ENCODE results near the gene ROPN1B.
"Not testable (repeated sequence)": the region's sequence is repeated elsewhere in the genome, so short reads cannot be mapped to it uniquely, and the experiment has no call there.

ROPN1B gene

GRCh38 chr3:125933397-125934173 is 35.4 kb upstream of the ROPN1B start:
- not testable (repeated sequence) for H3K4me1 ChIP-seq (ENCODE audit: control insufficient read depth, insufficient read depth, low read length); H3K36me3 ChIP-seq (ENCODE audit: insufficient read depth, low read length); H3K9ac ChIP-seq (ENCODE audit: low read depth, low read length); H3K27me3 ChIP-seq (ENCODE audit: control insufficient read depth, insufficient read depth, low read length); H3K9me3 ChIP-seq (replicated peaks; ENCODE audit: low read length); H3K4me2 ChIP-seq (ENCODE audit: low read length); H3K4me3 ChIP-seq (ENCODE audit: low read length)

GRCh38 chr3:125935252-125935874 is 33.6 kb upstream of the ROPN1B start:
- not testable (repeated sequence) for H3K9me3 ChIP-seq (replicated peaks; ENCODE audit: low read length); H3K36me3 ChIP-seq (ENCODE audit: insufficient read depth, low read length); H3K4me3 ChIP-seq (ENCODE audit: low read length); H3K27me3 ChIP-seq (ENCODE audit: control insufficient read depth, insufficient read depth, low read length); H3K4me1 ChIP-seq (ENCODE audit: control insufficient read depth, insufficient read depth, low read length); H3K4me2 ChIP-seq (ENCODE audit: low read length); H3K9ac ChIP-seq (ENCODE audit: low read depth, low read length)

- not testable (repeated sequence) for H3K27me3 ChIP-seq (ENCODE audit: control insufficient read depth, insufficient read depth, low read length); H3K4me1 ChIP-seq (ENCODE audit: control insufficient read depth, insufficient read depth, low read length); H3K36me3 ChIP-seq (ENCODE audit: insufficient read depth, low read length); H3K9ac ChIP-seq (ENCODE audit: low read depth, low read length); H3K4me2 ChIP-seq (ENCODE audit: low read length); H3K9me3 ChIP-seq (replicated peaks; ENCODE audit: low read length); H3K4me3 ChIP-seq (ENCODE audit: low read length)
Observed at GRCh38 chr3:125936210-125936815, 32.7 kb upstream of the ROPN1B start.

GRCh38 chr3:125936891-125937290 is 32.1 kb upstream of the ROPN1B start:
- H3K27me3 ChIP-seq (ENCODE audit: control insufficient read depth, insufficient read depth, low read length); H3K4me2 ChIP-seq (ENCODE audit: low read length); H3K4me3 ChIP-seq (ENCODE audit: low read length); H3K9me3 ChIP-seq (replicated peaks; ENCODE audit: low read length); H3K4me1 ChIP-seq (ENCODE audit: control insufficient read depth, insufficient read depth, low read length); H3K9ac ChIP-seq (ENCODE audit: low read depth, low read length); H3K36me3 ChIP-seq (ENCODE audit: insufficient read depth, low read length): not testable (repeated sequence)

- H3K4me1 ChIP-seq (ENCODE audit: control insufficient read depth, insufficient read depth, low read length); H3K9ac ChIP-seq (ENCODE audit: low read depth, low read length); H3K9me3 ChIP-seq (replicated peaks; ENCODE audit: low read length); H3K36me3 ChIP-seq (ENCODE audit: insufficient read depth, low read length); H3K4me3 ChIP-seq (ENCODE audit: low read length); H3K4me2 ChIP-seq (ENCODE audit: low read length): not testable (repeated sequence)
- H3K27me3 ChIP-seq (ENCODE audit: control insufficient read depth, insufficient read depth, low read length), result peaks cover 30% of the 10 kb centered on the region
Observed at GRCh38 chr3:125947806-125948205, 21.2 kb upstream of the ROPN1B start.

- not testable (repeated sequence) for H3K9me3 ChIP-seq (replicated peaks; ENCODE audit: low read length); H3K4me2 ChIP-seq (ENCODE audit: low read length); H3K9ac ChIP-seq (ENCODE audit: low read depth, low read length); H3K4me1 ChIP-seq (ENCODE audit: control insufficient read depth, insufficient read depth, low read length); H3K4me3 ChIP-seq (ENCODE audit: low read length); H3K36me3 ChIP-seq (ENCODE audit: insufficient read depth, low read length)
- H3K27me3 ChIP-seq (ENCODE audit: control insufficient read depth, insufficient read depth, low read length), result peaks cover 23% of the 10 kb centered on the region
Observed at GRCh38 chr3:125948901-125949300, 20.1 kb upstream of the ROPN1B start.

GRCh38 chr3:125951176-125951575 is 17.8 kb upstream of the ROPN1B start:
- not testable (repeated sequence) for H3K9me3 ChIP-seq (replicated peaks; ENCODE audit: low read length); H3K4me2 ChIP-seq (ENCODE audit: low read length); H3K4me1 ChIP-seq (ENCODE audit: control insufficient read depth, insufficient read depth, low read length); H3K4me3 ChIP-seq (ENCODE audit: low read length); H3K36me3 ChIP-seq (ENCODE audit: insufficient read depth, low read length); H3K9ac ChIP-seq (ENCODE audit: low read depth, low read length)
- peaks cover 41% of the 10 kb centered on the region for H3K27me3 ChIP-seq (ENCODE audit: control insufficient read depth, insufficient read depth, low read length)

GRCh38 chr3:125957020-125957419 is 12.0 kb upstream of the ROPN1B start:
- not testable (repeated sequence) for H3K4me3 ChIP-seq (ENCODE audit: low read length); H3K4me1 ChIP-seq (ENCODE audit: control insufficient read depth, insufficient read depth, low read length); H3K9ac ChIP-seq (ENCODE audit: low read depth, low read length); H3K4me2 ChIP-seq (ENCODE audit: low read length); H3K9me3 ChIP-seq (replicated peaks; ENCODE audit: low read length); H3K36me3 ChIP-seq (ENCODE audit: insufficient read depth, low read length)
- peaks cover 51% of the 10 kb centered on the region for H3K27me3 ChIP-seq (ENCODE audit: control insufficient read depth, insufficient read depth, low read length)

GRCh38 chr3:125957674-125958510 is 11.1 kb upstream of the ROPN1B start:
- H3K4me1 ChIP-seq (ENCODE audit: control insufficient read depth, insufficient read depth, low read length), result no peaks in the 10 kb centered on the region
- no peaks in the 10 kb centered on the region for H3K36me3 ChIP-seq (ENCODE audit: insufficient read depth, low read length)
- H3K4me3 ChIP-seq (ENCODE audit: low read length), result no peak overlapping the region
- H3K9me3 ChIP-seq (replicated peaks; ENCODE audit: low read length), result no peaks in the 10 kb centered on the region
- peaks cover 48% of the 10 kb centered on the region for H3K27me3 ChIP-seq (ENCODE audit: control insufficient read depth, insufficient read depth, low read length)
- H3K4me2 ChIP-seq (ENCODE audit: low read length), result peak overlapping the region; percentile 29
- H3K9ac ChIP-seq (ENCODE audit: low read depth, low read length), result no peak overlapping the region

GRCh38 chr3:125958511-125959316 is 10.3 kb upstream of the ROPN1B start:
- H3K4me2 ChIP-seq (ENCODE audit: low read length), result no peak overlapping the region
- H3K9ac ChIP-seq (ENCODE audit: low read depth, low read length), result no peak overlapping the region
- peaks cover 49% of the 10 kb centered on the region for H3K27me3 ChIP-seq (ENCODE audit: control insufficient read depth, insufficient read depth, low read length)
- H3K4me1 ChIP-seq (ENCODE audit: control insufficient read depth, insufficient read depth, low read length), result no peaks in the 10 kb centered on the region
- no peak overlapping the region for H3K4me3 ChIP-seq (ENCODE audit: low read length)
- H3K36me3 ChIP-seq (ENCODE audit: insufficient read depth, low read length), result no peaks in the 10 kb centered on the region
- no peaks in the 10 kb centered on the region for H3K9me3 ChIP-seq (replicated peaks; ENCODE audit: low read length)
